ENCODE data around the gene EXOSC10.

DNA sequence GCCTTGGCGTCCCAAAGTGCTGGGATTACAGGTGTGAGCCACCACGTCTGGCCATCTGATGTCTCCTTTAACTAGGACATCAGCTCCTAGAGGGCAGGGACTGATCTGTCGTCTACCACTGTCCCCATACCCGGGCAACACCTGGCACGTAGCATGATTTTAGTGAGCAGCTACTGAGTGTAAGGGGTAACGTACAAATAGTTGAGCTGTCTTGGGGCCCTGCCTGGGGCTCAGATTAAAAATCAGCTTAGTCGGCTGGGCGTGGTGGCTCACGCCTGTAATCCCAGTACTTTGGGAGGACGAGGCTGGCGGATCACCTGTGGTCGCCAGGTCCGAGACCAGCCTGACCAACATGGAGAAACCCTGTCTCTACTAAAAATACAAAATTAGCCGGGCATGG lies 41.6 kb downstream of the EXOSC10 start:
- TF ChIP-seq, protein P1, sequence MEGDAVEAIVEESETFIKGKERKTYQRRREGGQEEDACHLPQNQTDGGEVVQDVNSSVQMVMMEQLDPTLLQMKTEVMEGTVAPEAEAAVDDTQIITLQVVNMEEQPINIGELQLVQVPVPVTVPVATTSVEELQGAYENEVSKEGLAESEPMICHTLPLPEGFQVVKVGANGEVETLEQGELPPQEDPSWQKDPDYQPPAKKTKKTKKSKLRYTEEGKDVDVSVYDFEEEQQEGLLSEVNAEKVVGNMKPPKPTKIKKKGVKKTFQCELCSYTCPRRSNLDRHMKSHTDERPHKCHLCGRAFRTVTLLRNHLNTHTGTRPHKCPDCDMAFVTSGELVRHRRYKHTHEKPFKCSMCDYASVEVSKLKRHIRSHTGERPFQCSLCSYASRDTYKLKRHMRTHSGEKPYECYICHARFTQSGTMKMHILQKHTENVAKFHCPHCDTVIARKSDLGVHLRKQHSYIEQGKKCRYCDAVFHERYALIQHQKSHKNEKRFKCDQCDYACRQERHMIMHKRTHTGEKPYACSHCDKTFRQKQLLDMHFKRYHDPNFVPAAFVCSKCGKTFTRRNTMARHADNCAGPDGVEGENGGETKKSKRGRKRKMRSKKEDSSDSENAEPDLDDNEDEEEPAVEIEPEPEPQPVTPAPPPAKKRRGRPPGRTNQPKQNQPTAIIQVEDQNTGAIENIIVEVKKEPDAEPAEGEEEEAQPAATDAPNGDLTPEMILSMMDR (IDR thresholded peaks at IDR 0.05) = no peak
- TF ChIP-seq POLR2AphosphoS5 (IDR thresholded peaks at IDR 0.05) = no peak

Data from prostate gland (tissue), 2 donors.